Muscle of arm (tissue), 12 donors: ENCODE data around the gene CTRB2. TPM values are rescaled to one million over a fixed set of nuclear protein-coding genes. Genes with fewer than 3 reads are reported as not detected.
"Not testable (repeated sequence)": the region's sequence is repeated elsewhere in the genome, so short reads cannot be mapped to it uniquely, and the experiment has no call there.

ENCODE experiments used
- DNase-seq: peaks from one replicate; pipeline ENCODE4 v3.0.0-alpha.2; 2013
- polyA plus RNA-seq, 12 donors: library from polyadenylated mRNA; unstranded; fragments of 120-200 nt; gene quantifications; one replicate each; pipeline ENCODE4 v1.2.1, GENCODE V29; 2013; ENCODE audit not compliant: insufficient read length in 12 of 12

Gene CTRB2
- polyA plus RNA-seq, 12 donors, result 0.17 to 0.85 (median 0.44) TPM; not detected in 6

DNA sequence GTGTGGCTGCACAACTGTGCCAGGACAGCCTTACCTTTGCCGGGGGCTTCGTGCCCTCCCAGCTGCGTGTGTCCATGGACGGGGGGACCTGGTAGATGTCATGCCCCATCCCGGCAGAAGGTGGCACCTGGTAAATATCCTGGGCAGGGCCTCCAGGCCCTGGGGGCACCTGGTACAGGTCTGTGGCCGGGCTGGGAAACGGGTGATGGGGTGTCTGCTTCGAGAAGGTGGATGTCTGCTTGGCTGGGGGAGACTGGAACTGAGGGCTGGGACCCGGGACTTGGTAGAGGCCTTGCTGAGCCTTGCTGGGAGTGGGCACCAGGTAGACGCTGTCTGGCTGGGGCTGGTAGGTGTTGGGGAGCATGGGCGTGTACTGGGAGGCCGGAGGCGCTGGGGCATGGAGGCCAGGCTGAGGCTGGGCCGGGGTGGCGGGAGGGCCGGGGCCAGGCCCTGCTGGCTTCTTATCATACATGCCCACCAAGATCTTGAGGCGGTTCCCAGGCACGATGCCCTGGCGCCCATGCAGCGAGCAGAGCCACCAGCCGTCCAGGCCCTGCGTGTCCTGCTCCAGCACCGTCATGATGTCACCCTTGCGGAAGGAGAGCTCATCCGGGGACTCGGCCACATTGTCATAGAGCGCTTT, 35.6 kb upstream of the CTRB2 start:
- DNase-seq, result not testable (repeated sequence)

DNA sequence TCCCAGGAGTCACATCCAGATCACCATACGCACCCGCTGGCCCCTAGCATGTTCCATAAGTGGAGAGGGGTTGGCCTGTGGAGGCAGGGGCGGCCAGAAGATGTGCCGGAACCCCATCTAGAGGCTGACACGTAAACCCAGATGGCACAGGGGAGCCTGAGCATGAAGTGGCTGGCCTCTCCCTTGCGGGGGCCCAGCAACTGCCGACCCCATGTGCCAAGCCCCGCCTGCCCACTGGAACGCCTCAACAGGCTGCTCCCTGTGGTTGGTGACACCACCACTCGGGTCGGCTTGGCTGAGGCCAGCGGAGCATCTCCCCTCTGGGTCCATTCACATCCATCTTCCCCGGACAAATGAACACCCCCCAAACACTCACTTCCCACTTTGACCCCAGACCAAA, 35.0 kb upstream of the CTRB2 start:
- DNase-seq, result no peak

DNA sequence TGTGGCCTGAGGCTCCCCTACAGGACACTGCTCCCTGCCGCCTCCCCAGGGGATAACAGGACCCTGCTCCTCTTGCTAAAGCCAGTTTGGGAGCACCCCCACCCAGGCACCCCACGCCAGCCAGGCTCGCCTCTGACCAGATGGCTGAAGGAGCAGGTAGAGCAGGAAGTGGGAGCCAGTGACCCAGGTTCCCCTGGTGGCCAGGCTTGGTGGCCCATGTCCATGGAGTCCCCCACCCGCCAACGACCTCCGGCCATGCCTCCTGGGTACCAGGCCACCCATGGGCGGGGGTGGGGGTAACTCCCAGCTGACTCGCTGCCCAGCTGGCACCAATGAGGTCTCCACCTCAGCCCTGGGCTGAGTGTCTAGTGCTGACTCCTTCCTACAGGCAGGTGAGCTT, 34.5 kb upstream of the CTRB2 start:
- DNase-seq, result no peak

DNA sequence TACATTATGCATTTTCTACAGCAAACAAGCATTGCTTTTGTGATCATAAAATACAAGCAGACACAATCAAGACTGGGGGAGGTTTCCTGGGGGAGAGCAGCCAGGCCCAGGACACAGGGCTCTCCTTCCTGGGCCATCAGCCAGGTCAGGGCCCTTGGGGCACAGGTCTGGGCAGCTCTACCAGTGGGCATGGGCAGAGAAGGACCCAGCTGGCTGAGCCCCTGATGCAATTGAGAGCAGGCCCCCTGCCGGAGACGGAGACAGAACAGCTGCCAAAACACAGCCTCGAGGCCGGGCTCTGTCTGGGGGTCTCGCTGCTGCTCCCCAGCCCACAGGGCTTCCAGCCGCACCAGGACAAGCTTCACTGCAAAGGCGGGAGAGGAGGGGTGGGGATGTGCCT, 33.7 kb upstream of the CTRB2 start:
- not testable (repeated sequence) for DNase-seq

DNA sequence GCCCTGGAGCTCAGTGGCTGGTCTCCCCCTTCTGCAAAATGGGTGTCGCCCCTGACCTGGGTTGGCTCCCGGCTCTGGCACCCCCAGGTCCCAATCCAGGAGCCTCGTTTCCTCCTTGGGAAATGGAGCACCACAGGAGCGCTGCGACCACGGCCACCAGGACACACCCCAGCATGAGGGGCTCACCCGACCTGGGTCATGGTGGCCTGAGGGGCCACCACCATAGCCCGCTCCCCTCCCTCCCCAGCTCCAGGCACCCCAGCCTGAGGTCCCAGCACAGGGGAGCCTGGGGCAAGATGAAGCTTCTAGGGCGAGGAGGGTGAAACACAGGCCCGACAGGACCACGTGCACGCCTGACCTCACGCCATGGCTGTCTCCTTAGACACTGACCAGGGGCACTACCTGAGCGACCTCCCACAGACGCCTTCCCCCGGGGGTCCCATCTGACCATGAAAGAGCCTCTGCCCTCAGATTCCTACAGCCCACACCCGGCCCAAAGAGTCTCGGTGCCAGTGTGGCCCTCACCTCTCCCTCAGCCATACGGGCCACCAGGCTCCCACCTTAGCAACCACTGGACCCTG, 32.7 kb upstream of the CTRB2 start:
- no peak for DNase-seq

DNA sequence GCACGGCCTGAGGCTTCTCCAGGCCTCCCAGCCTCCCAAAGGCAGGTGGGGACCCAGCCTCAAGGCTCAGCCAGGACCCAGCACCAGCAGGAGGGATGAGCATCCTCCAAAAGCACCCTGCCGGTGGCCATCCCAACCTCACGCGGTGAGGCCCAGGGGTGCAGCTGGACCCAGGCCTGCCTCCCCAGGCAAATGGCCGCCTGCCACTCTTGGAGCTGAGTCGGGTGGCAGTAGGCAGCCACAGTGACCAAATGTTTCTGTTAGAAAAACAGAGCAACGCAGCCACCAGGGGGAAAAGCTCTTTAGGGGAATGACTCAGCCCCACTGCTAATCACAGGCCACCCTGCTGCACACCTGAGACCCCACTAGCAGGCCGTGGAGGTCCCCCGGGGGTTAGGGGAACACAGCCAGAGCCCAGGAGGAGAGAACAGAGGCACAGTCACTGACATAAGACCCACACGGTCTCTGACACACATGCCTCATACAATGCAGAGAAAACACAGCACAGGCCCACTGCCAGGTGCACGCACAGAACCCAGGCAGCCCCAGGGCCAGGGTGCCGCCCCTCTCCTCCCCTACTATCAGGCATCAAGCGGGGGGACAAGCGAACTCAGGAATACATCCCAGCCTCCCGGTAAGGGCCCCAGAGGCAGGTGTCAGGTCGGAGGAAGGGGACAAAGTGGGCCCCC, 32.0 kb upstream of the CTRB2 start:
- DNase-seq, result no peak

DNA sequence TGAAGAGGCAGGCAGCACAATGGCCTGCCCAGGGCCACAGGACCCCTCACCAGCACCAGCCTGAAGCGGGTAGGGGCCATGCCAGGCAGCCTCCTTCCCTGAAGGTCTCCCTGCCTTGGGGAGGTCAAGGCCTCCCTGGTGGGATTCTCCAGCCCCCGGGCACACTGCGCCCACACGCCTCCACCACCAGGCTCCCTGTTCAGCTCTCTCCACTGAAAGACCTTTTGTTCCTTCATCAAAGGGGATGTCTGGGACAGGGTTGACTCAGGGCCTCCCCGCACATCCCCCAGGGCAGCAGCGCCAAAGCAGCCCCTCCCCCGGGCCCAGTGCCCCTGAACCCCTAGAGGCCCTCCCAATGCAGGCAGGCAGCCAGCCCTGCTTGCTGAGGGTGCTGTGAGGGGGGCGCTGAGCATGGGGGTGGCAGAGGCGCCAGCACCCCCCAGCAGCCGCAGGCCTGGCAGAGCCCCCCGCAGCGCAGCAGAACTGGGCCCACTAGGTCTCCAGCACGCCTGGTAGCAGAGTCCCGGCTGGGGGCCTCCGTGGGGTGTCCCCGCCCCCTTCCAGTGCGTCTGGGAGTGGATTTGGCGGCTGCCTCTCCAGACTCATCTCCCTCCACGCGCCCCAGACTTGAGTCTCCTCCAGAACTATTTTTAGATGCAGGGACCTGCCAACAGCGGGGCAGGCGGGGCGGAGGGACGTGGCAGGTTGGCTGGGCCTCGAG, 31.3 kb upstream of the CTRB2 start:
- DNase-seq, result peak; percentile 85

DNA sequence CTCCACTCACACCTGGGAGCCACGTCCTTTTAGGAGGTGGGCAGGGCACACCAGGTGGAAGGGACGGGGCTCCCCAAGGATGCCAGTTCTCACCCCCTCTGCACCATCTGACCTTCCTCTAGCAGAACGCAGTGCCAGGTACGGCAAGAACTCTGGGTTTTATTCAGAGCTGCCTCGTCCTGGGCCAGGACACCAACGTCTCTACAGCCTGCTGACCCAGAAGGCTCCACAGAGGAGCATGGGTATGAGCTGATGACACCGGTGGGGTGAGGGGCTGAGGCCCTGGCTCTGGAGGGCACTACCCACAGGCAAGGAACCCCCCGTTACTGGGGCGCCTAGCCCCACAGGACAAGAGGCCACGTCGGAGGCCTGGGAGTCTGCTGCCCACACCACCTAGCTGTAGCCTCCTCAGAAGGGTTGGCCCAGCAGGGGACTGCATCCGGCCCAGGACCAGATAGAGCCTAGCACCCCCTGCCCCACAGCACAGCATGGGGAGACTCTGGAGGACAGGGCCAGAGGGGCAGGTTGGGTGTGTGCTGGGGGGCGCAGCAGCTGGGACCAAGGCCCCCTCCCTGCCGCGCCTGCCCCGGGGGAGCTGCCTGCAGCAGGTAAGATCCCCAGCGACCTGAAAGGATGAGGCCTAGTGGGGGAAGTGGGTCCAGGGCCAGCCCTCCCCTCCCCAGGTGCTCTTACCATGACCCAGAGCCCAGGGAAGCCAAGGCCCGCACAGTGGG, 30.6 kb upstream of the CTRB2 start:
- no peak for DNase-seq

DNA sequence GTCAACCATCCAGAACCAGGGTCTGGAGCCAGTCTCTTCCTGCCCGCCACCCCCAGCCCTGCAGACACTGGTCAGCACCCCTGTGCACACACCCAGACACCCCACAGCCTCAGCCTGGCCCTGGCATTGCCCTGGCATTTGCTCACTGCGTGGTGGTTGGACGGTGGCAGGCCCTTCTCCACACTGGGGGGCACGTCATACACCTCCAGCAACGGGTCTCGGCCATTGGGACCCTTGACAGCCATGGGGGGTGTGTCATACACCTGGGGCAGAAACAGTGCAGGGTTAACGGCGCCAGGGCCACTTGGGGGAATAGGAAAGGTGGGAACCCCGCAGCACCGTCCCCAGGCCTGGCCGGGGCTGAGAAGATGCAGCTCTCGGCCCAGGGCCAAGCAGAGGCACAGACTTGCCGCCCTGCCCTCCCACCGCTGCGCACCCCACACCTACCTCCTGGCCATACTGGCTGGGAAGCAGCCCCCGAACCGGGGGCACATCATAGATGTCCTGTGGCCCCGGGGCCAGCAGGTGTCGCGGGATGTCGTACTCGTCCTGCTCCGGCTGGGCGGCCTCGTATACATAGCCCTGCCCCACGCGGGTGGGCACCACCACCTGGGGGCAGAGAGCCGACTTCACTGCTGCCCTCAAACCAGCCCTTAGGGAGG, 29.9 kb upstream of the CTRB2 start:
- DNase-seq, result no peak

DNA sequence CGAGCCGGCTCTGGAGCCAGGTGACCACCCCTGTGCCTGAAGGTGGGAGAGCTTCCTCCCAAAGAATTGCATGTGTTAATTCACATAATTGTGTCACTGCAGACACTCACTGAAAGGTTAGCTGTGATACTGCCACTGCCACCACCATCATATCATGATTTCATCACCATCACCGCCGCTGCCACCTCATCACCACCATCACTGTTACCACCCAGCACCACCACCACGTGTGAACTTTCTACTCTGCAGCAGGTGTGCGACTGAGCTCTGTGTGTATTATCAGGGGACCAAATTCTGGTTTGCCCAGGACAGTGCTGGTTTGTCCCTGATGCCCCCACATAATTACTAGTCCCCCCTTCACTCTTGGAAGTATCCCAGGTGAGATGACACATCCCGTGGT, 29.3 kb upstream of the CTRB2 start:
- DNase-seq, result no peak

DNA sequence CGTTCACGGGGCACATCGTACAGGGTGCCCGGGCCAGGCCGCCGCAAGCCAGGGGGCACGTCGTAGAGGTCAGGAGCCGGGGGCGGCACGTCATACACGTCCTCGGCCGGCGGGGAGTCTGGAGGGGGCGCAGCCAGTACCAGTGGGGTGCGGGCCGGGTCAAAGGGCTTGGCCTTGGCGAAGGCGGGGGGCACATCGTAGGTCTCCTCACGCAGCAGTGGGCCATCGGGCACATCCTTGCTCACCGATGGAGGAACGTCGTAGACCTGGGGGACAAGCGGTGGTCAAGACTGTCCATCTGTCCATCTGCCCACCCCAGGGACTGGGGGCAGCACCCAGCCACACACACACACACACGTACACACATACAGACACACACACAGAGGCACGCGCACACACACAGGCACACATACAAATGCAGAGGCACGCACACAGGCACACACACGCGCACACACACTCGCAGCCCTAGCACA, 28.8 kb upstream of the CTRB2 start:
- DNase-seq, result no peak

DNA sequence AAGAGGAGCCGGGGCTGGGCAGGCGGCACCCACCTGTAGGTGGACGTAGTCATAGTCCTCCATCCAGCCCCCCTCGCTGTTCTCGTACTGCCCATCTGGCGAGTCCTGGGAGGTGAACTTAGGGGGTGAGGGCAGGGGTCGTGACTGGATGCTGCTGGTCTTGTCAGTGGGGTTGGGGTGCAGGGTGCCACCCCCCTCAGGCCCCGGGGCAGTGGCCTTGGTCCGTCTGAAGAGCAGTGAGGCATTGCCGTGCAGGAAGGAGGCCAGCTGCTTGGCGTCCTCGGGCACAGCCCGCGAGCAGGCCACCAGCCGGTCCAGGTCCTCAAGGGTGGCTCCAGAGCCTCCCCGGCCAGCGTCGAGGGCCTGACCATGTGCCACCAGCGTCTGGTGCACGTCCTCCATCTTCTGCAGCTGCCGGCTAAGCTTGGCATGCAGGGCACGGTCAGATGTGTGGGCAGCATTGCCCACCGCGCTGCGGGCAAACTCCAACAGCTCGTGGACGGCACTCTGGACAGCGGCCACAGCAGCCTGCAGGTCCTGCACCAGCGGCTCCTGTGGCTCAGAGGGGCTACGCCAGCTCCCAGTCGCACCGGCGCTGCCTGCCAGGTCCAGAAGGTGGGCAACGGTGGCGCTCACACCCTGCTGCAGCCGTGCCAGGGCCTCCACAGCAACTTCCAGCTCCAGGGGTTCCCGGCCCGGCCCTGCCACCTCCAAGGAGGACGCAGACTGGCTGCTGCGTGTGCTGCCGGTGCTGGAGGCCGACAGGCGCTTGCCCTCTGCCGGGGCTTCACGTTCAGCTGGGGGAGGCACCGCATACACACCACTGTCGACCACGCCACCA, 28.1 kb upstream of the CTRB2 start:
- DNase-seq, result no peak

DNA sequence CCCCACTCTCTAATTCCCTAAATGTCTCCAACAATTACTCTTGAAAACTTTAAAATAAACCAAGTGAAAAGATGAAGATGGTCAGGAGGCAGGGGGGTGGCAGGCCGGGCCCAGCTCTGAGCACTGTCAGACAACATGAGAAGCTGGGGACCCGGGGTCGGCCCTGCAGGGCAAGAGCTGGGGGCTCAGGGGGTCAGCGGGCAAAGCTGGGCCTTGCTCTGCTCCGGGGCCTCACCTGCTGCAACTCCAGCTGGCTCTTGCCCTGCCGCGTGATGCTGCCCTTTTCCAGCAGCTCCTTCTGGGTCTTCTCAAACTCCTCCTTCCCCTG, 26.6 kb upstream of the CTRB2 start:
- no peak for DNase-seq

DNA sequence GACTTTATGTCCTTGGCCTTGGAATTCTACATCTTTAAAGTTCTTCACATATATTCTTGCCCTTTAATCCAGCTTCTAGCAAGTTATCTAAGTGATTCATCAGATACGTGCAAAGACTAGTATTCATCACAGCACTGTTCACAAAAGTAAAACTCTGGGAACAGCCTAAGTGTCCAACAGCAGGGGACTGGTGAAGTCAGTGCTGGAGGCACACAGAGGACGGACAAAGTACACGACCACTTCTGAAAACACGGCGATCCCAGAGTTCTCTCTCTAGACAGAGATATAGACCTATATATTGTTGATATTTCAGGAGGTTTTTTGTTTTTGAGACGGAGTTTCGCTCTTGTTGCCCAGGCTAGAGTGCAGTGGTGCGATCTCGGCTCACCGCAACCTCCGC, 24.6 kb upstream of the CTRB2 start:
- no peak for DNase-seq

DNA sequence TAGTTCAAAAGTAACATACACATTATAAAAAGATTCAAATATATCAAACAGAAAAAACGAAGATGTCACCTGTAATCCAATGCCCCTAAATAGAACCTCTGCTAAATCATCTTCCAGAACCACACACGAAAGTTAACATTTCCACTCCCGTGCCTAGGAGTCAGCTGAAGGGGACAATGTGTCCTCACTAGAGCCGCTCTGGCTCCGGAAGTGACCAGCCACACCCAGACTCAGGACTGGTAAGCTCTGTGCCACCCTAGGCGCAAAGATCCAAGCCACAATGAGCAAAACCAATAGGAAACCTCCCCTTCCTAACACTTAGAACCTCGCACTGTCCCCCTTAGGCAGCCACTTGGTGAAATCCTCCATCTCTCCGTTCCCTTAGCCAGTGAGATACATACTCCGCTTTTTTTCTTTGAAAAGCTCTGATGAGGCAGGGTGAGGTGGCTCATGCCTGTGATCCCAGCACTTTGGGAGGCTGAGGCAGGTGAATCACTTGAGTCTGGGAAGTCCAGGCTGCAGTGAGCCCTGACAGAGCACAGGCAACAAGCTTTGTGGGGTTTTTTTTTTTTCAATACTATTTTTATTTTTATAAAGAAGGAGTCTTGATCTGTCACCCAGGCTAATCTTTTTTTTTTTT, 23.6 kb upstream of the CTRB2 start:
- DNase-seq, result no peak

DNA sequence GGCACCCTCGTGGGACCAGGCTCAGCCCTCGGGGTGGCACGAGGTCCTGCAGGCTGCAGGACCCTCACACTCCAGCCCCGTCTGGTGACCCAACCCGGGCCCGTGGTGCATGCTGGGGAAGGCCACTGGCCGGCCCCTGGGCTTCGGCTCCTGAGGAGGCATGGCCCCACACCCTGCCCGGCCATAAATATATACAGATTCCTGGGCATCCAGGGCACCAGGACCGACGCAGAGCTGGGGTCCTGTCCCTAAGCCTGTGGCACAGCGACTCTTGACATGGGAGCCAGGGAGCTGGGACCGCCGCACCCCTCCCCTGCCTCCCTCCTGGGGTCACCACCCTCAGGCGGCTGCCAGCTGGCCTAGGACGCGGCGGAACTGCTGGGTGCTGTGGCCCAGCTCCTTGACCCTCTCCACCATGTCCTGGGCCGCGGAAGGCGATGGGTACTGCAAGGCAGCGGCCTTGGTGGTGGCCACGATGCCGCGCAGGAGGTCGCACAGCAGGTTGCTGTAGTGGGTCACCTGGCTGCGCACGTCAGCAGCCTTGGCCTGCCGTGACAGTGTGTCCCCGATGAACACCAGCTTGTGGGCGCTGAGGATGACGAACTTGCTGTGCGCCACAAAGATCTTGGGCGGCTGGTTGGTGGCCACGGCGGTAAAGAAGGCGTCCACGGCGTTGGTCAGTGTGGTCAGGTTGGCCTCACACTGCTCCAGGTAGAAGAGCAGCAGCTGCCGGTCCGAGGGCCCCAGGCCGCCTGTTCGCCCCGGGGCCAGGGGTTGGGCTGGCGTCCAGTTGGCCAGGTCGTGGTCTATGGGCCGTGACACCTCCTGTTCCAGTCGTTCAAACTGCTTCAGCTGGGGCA, 22.4 kb upstream of the CTRB2 start:
- no peak for DNase-seq

DNA sequence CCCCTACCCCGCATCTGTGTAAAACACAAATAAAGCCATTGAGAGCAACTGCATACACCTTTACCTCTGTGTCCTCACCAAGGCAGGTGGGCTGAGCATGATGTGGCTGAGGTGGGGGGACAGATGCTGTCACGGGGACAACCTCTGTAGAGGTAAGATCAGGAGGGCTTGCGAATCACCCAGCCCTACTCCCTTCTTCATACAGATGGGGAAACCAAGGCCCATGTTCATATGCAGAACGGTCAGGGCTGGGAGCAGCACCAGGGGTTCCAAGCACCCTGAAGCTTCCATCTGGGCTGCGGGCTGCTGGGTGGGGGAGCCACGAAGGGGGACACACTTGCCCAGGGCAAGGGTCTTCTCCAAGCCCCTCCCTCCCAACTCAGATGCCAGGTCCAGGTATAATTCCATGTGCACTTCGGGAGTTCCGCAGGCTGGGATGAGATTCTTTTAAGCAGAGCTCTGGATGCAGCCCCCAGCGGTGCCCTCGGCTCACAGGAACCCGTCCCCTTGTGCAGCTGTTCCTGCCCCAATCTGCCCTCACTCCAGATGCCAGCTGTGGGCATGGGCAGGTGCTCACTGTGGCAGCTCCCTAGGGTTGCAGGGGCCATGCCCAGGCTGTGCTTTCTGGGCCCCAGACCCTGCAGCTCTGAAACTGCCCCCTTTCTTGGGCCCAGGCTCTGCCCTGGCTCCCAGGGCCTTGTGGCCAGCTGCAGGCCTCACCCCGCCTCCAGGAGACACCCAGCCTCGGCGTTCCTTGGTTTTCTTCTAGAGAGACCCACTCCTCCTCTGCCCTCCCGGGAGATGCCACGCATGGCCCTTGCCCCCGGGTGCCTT, 21.4 kb upstream of the CTRB2 start:
- no peak for DNase-seq
